A549 treated with CpdA at 1 μM for 4 hours (cell line): ENCODE results near the gene SLC36A2. TPM values are rescaled to one million over a fixed set of nuclear protein-coding genes. Genes with fewer than 3 reads are reported as not detected.

Experiments used
- total RNA-seq: library from RNA; stranded (reverse); fragments of 200-300 nt; extraction: Qiagen RNA extraction; gene quantifications from 5 replicates; pipeline ENCODE4 v1.2.3, GENCODE V29; 2022; ENCODE audit warnings: low read depth

Gene SLC36A2
- total RNA-seq, result not detected in 5 replicates

DNA sequence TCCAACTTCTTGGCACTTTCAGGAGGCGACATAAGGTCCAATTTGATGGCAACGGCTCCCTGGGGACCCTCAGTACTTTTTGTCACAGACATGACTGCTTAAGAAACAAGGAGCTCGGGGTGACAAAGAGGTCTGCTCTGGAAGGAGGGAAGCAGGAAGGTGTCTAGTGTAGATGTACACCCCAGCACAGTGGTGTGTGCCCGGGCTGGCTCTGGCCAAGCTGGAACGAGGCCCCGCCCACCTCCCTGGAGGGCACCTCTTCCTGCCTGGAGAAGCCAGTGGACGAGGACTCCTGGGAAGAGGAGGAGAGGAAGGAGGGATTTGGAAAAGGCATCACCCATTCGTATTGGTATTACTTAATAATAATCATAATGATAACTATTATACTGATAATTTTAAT lies at the start of gene SLC36A2:
Gene SLC36A2, minus strand, starts transcription at position 191 of the 400 bp plus-strand sequence. Its CDS starts 99 bp downstream, at position 92.

DNA sequence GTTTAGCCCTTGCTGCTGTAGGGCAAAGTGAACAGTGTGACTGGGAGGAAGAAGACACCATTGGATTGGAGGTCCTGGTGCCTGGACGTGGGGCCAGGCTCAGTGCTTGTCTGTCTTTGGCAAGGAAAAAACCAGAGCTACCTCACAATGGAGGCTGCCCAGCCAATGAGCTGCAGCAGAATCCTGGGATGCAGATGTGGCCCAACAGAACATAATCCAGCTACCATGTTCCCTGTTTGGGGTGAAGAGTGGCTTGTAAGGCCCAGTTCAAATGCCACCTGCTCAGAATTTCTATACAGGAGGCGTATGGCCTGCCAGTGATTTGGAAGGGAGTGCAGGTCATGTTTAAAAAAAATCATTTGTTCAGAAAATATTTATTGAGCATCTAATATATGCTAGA lies 43.7 kb downstream of the SLC36A2 start, which contains the start of gene SLC36A3:
Gene SLC36A3, minus strand, starts transcription at position 101 of the 400 bp plus-strand sequence. CDS start 412 bp downstream, outside the sequence.

Other genes with a start within 250 kb of the SLC36A2 start
- gene ANXA6, start 189.8 kb downstream of the SLC36A2 start, total RNA-seq, result 36.9 to 44.2 TPM (median 43.0 TPM) in 5 replicates
- gene CCDC69, start 123.5 kb downstream of the SLC36A2 start, total RNA-seq, result 1.5 to 2.1 TPM (median 1.6 TPM) in 5 replicates
- 15.4 to 17.9 TPM (median 16.2 TPM) in 5 replicates for gene GM2A, start 94.4 kb downstream of the SLC36A2 start, total RNA-seq
- gene SLC36A3, start 43.8 kb downstream of the SLC36A2 start, total RNA-seq, result not detected in 5 replicates
- 8.7 to 10.7 TPM (median 9.7 TPM) in 5 replicates for gene SLC36A1, start 100.0 kb upstream of the SLC36A2 start, total RNA-seq
- gene FAT2, start 243.8 kb upstream of the SLC36A2 start, total RNA-seq, result 0.01 TPM in 1 of 5 replicates, not detected in the others